ENCODE data around the gene PRDX3.
"Not testable (repeated sequence)": the region's sequence is repeated elsewhere in the genome, so short reads cannot be mapped to it uniquely, and the experiment has no call there.

The PRDX3 gene

DNA sequence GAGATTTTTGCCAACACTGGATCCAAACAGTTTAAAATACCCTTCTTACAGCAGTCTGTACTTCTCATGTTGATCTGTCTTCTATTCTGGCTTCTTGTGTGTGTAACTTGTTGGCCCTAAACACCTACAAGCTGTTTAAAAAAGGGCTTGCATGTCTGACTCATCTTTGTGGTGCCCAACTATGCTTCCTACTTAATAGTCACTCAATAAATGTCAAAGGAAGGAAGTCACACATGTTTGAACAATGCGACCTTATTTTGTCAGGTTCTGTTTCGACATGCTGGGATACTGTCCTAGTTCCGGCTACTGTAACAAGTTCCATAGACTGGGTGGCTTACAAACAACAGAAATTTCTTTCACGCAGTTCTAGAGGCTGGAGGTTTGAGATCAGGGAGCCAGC lies 19.3 kb upstream of the PRDX3 start:
- H3K27me3 Mint-ChIP-seq, result peaks cover 9% of the 10 kb centered on the region
- intact Hi-C loops (cut with micrococcal nuclease), result loop anchor here (5.0 kb wide), 1 partner anchor 61 kb away; no protein-coding TSS in a partner anchor
- H3K36me3 Mint-ChIP-seq (ENCODE audit: low read depth), result no peaks in the 10 kb centered on the region
- no peak overlapping the region for H3K27ac Mint-ChIP-seq
- no peaks in the 10 kb centered on the region for H3K9me3 Mint-ChIP-seq
- peaks cover 13% of the 10 kb centered on the region for H3K4me1 Mint-ChIP-seq (ENCODE audit: low read depth)
- no peak overlapping the region for H3K4me3 Mint-ChIP-seq

- Mint-ChIP-seq H3K36me3 (ENCODE audit: low read depth) (no peaks in the 10 kb centered on the region), H3K27ac (no peak overlapping the region), H3K9me3 (no peaks in the 10 kb centered on the region), H3K4me3 (no peak overlapping the region), H3K4me1 (ENCODE audit: low read depth) (peaks cover 23% of the 10 kb centered on the region), H3K27me3 (no peaks in the 10 kb centered on the region)
- intact Hi-C loops (cut with micrococcal nuclease), result no loop called here
These were observed 13.3 kb upstream of the PRDX3 start for GRCh38 chr10:119191881-119192280.

DNA sequence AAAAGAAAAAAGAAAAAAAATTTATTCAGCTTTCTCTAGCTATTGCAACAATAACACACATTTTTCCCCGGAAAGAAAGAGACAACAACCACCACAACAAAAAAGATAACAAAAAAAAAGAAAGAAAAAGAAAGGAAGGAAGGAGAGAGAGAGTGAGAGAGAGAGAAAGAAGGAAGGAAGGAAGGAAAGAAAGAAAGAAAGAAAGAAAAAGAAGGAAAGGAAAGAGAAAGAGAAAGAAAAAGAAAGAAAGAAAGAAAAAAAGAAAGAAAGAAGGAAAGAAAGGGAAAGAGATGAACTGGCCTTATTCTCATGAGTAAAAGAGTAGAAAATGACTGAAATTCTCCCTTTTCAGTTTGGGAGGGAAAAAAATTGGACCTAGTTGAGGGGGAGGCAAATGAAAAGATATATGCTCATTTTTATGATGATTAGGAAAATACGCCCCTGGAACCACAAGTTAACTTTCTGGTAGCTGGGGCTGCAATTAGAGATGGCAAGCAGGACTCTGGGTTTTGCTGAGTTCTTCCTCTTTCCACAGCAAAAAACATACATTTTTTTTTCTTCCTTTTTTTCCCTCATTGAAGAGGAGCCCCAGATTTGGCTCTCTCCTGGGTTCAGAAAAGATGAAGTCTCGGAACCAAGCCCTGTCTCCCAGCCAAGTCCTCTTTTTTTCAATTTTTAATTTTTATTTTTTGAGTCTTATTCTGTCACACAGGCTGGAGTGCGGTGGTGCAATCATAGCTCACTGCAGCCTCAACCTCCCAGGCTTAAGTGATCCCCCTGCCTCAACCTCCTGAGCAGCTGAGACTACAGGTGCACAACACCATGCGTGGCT lies 12.6 kb upstream of the PRDX3 start:
- Mint-ChIP-seq H3K27ac (no peak overlapping the region), H3K4me3 (no peak overlapping the region), H3K36me3 (ENCODE audit: low read depth) (no peaks in the 10 kb centered on the region), H3K4me1 (ENCODE audit: low read depth) (peaks cover 23% of the 10 kb centered on the region), H3K9me3 (no peaks in the 10 kb centered on the region), H3K27me3 (no peaks in the 10 kb centered on the region)
- intact Hi-C loops (cut with micrococcal nuclease), result no loop called here

DNA sequence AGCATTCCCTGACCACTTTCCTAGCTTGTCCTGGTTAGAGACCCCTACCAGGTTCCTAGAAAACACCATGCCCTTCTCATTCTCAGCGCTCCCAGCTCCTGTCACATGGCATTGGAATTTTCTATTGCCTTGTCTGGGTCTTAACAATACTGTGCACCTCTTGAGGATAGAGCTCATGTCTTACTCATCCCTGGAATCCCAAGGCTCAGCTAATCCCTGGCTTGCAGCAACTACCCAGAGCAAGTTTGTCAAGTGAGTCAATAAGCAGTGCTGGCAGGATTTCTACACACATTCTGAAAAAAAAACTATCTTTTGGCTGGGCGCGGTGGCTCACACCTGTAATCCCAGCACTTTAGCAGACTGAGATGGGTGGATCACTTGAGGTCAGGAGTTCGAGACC lies 11.7 kb upstream of the PRDX3 start:
- Mint-ChIP-seq H3K9me3 (no peaks in the 10 kb centered on the region), H3K4me1 (ENCODE audit: low read depth) (peaks cover 23% of the 10 kb centered on the region), H3K36me3 (ENCODE audit: low read depth) (no peaks in the 10 kb centered on the region), H3K27me3 (no peaks in the 10 kb centered on the region), H3K27ac (no peak overlapping the region), H3K4me3 (no peak overlapping the region)
- intact Hi-C loops (cut with micrococcal nuclease), result no loop called here

DNA sequence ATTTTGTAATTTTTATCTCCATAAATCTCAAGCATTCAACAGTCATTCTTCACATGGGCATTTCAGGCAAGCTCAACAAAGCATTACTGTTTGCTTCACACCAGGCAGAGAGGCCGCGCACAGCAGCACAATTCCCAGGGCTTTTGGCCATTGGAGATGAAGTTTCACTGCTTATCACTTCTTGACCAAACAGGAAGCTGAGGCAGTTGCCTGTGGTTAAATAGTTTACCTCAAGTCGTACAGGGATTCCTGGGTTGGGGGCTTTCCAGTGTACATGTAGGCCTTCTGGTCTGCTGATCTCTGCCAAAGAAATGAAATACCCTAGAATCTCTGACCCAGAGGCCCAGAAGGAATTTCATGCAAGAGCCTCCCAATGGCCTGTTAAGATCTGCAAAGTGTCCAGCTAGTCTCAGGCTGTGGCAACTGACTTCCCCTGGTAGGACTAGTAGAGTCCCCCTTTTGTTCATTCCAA lies 11.2 kb upstream of the PRDX3 start:
- H3K27ac Mint-ChIP-seq, result no peak overlapping the region
- H3K27me3 Mint-ChIP-seq, result no peaks in the 10 kb centered on the region
- intact Hi-C loops (cut with micrococcal nuclease), result no loop called here

GRCh38 chr10:119183664-119184412 lies 5.2 kb upstream of the PRDX3 start:
- Mint-ChIP-seq H3K36me3 (ENCODE audit: low read depth) (no peaks in the 10 kb centered on the region), H3K27ac (no peak overlapping the region), H3K4me1 (ENCODE audit: low read depth) (peaks cover 7% of the 10 kb centered on the region), H3K9me3 (no peaks in the 10 kb centered on the region), H3K27me3 (no peaks in the 10 kb centered on the region), H3K4me3 (no peak overlapping the region)
- intact Hi-C loops (cut with micrococcal nuclease), result no loop called here

More for the DNA sequence above, 11.2 kb upstream of the PRDX3 start:
- Mint-ChIP-seq H3K36me3 (ENCODE audit: low read depth) (no peaks in the 10 kb centered on the region), H3K4me3 (no peak overlapping the region), H3K4me1 (ENCODE audit: low read depth) (peaks cover 23% of the 10 kb centered on the region), H3K9me3 (no peaks in the 10 kb centered on the region)

GRCh38 chr10:119180850-119181400 lies 2.3 kb upstream of the PRDX3 start:
- intact Hi-C loops (cut with micrococcal nuclease); H3K4me3 Mint-ChIP-seq; H3K9me3 Mint-ChIP-seq; H3K27me3 Mint-ChIP-seq; H3K27ac Mint-ChIP-seq: not testable (repeated sequence)
- Mint-ChIP-seq H3K36me3 (ENCODE audit: low read depth) (peaks cover 19% of the 10 kb centered on the region), H3K4me1 (ENCODE audit: low read depth) (peaks cover 30% of the 10 kb centered on the region)

GRCh38 chr10:119177708-119178371 lies 772 bp downstream of the PRDX3 start:
- H3K9me3 Mint-ChIP-seq, result no peaks in the 10 kb centered on the region
- intact Hi-C loops (cut with micrococcal nuclease), result loop anchor here (1.0 kb wide), 1 partner anchor 13 kb away; the partner anchor contains the start of gene SFXN4
- peaks cover 41% of the 10 kb centered on the region for H3K36me3 Mint-ChIP-seq (ENCODE audit: low read depth)
- no peaks in the 10 kb centered on the region for H3K27me3 Mint-ChIP-seq
- H3K27ac Mint-ChIP-seq, result peak overlapping the region; percentile 94
- peak overlapping the region; percentile 98 for H3K4me3 Mint-ChIP-seq
- H3K4me1 Mint-ChIP-seq (ENCODE audit: low read depth), result peaks cover 34% of the 10 kb centered on the region

- no peaks in the 10 kb centered on the region for H3K9me3 Mint-ChIP-seq
- intact Hi-C loops (cut with micrococcal nuclease), result no loop called here
- H3K27me3 Mint-ChIP-seq, result no peaks in the 10 kb centered on the region
- no peak overlapping the region for H3K4me3 Mint-ChIP-seq
- H3K4me1 Mint-ChIP-seq (ENCODE audit: low read depth), result peaks cover 34% of the 10 kb centered on the region
- peaks cover 57% of the 10 kb centered on the region for H3K36me3 Mint-ChIP-seq (ENCODE audit: low read depth)
- peak overlapping the region; percentile 1 for H3K27ac Mint-ChIP-seq
These were observed 2.4 kb downstream of the PRDX3 start for GRCh38 chr10:119176166-119176565.

DNA sequence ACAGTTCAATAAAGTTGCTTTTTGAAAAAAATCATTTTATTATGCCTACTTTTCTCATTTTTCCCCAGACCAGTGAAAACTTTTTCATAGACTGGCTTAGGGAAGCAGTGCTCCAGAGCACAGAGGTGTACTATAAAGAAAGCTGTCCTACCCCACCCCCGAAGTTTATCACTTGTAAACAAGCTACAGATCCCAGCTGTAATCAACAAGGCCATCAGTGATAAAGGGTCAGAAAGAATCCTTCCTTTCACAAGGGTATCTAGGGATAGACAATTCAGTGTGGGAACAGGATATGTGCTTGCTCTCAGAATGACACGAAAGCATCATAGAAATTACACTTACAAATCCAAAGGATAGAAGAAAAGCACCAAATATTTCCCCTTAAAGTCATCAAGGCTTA lies 4.5 kb downstream of the PRDX3 start:
- H3K27ac Mint-ChIP-seq, result no peak overlapping the region
- H3K27me3 Mint-ChIP-seq, result no peaks in the 10 kb centered on the region
- intact Hi-C loops (cut with micrococcal nuclease), result no loop called here
- H3K4me1 Mint-ChIP-seq (ENCODE audit: low read depth), result peaks cover 34% of the 10 kb centered on the region
- no peak overlapping the region for H3K4me3 Mint-ChIP-seq
- peaks cover 78% of the 10 kb centered on the region for H3K36me3 Mint-ChIP-seq (ENCODE audit: low read depth)
- H3K9me3 Mint-ChIP-seq, result no peaks in the 10 kb centered on the region

GRCh38 chr10:119167041-119167440 lies 11.6 kb downstream of the PRDX3 start:
- intact Hi-C loops (cut with micrococcal nuclease), result no loop called here
- no peak overlapping the region for H3K4me3 Mint-ChIP-seq
- peaks cover 36% of the 10 kb centered on the region for H3K4me1 Mint-ChIP-seq (ENCODE audit: low read depth)
- peaks cover 72% of the 10 kb centered on the region for H3K36me3 Mint-ChIP-seq (ENCODE audit: low read depth)
- peak overlapping the region; percentile 98 for H3K27ac Mint-ChIP-seq
- no peaks in the 10 kb centered on the region for H3K9me3 Mint-ChIP-seq
- no peaks in the 10 kb centered on the region for H3K27me3 Mint-ChIP-seq

DNA sequence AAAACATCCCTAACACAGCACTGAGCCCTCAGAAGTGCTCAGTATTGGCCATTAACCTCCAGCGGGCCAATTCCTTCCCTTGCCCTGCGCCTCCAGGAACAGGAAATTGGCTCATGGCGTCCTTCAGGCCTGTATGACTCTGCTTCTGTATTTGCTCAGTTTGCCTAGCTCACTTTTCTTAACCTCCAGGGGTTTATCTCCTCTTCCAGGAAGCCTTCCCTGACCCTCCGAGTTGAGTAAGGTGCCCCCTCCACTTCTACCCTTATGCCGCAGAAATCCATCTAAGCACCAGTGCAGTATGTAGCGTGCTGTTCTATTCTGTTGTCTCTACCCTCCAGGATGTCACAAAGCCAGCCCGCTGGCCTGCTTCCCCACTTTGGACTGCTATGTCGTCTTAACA lies 12.0 kb downstream of the PRDX3 start:
- H3K4me1 Mint-ChIP-seq (ENCODE audit: low read depth), result peaks cover 41% of the 10 kb centered on the region
- peaks cover 72% of the 10 kb centered on the region for H3K36me3 Mint-ChIP-seq (ENCODE audit: low read depth)
- H3K9me3 Mint-ChIP-seq, result no peaks in the 10 kb centered on the region
- no peaks in the 10 kb centered on the region for H3K27me3 Mint-ChIP-seq
- H3K4me3 Mint-ChIP-seq, result peak overlapping the region; percentile 89
- intact Hi-C loops (cut with micrococcal nuclease), result no loop called here
- peak overlapping the region; percentile 98 for H3K27ac Mint-ChIP-seq

DNA sequence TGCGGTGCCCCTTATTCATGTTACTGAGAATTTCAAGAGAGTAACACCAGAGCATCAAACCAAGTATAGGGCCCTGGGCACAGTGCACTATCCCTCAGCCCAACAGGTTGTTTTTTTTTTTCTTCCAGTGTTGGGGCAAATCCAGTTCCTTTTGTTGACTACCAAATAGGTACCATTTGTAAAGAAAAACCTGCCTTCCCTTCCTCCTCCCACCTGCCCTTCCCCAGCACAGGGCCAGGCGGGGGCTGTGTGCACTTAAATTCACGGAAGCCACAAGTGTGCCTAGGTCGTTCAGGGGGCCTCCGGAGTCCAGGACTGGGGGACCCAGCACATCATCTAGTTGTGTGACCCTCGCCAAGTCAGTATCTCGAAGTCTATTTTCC lies 12.5 kb downstream of the PRDX3 start:
- H3K27me3 Mint-ChIP-seq, result no peaks in the 10 kb centered on the region
- H3K9me3 Mint-ChIP-seq, result no peaks in the 10 kb centered on the region
- H3K36me3 Mint-ChIP-seq (ENCODE audit: low read depth), result peaks cover 72% of the 10 kb centered on the region
- H3K4me1 Mint-ChIP-seq (ENCODE audit: low read depth), result peaks cover 41% of the 10 kb centered on the region
- H3K27ac Mint-ChIP-seq, result peak overlapping the region; percentile 98
- H3K4me3 Mint-ChIP-seq, result peak overlapping the region; percentile 89
- intact Hi-C loops (cut with micrococcal nuclease), result no loop called here

Measured in dendritic cell treated with granulocyte-macrophage colony-stimulating factor and Interleukin-4, amounts not matched to agents 40 ng/mL and 50 ng/mL, for 4 days (primary cell).